ENCODE data around the gene CBX2.
"Not testable (repeated sequence)": the region's sequence is repeated elsewhere in the genome, so short reads cannot be mapped to it uniquely, and the experiment has no call there.

CBX2 gene

GRCh38 chr17:79743614-79744013 lies 34.3 kb upstream of the CBX2 start:
- DNase-seq = no peak

GRCh38 chr17:79745641-79746105 lies 32.3 kb upstream of the CBX2 start:
- DNase-seq = no peak

GRCh38 chr17:79746889-79747507 lies 30.9 kb upstream of the CBX2 start:
- DNase-seq = no peak

- no peak for DNase-seq
Observed at GRCh38 chr17:79747508-79748294, 30.2 kb upstream of the CBX2 start.

- DNase-seq = no peak
Observed at GRCh38 chr17:79748295-79749099, 29.5 kb upstream of the CBX2 start.

- peak; percentile 65 for DNase-seq
Observed at GRCh38 chr17:79749156-79749815, 28.7 kb upstream of the CBX2 start.

- DNase-seq = no peak
Observed at GRCh38 chr17:79749958-79750357, 28.0 kb upstream of the CBX2 start.

GRCh38 chr17:79750650-79751545 lies 27.1 kb upstream of the CBX2 start:
- DNase-seq = no peak

GRCh38 chr17:79752175-79752574 lies 25.8 kb upstream of the CBX2 start:
- DNase-seq = no peak

GRCh38 chr17:79754370-79754769 lies 23.6 kb upstream of the CBX2 start:
- DNase-seq = no peak

GRCh38 chr17:79754903-79755302 lies 23.0 kb upstream of the CBX2 start:
- DNase-seq = not testable (repeated sequence)

GRCh38 chr17:79755591-79755990 lies 22.4 kb upstream of the CBX2 start:
- no peak for DNase-seq

- DNase-seq = no peak
Observed at GRCh38 chr17:79757140-79757745, 20.7 kb upstream of the CBX2 start.

- DNase-seq = no peak
Observed at GRCh38 chr17:79758271-79758670, 19.7 kb upstream of the CBX2 start.

GRCh38 chr17:79760197-79760906 lies 17.6 kb upstream of the CBX2 start:
- DNase-seq = no peak

- DNase-seq = no peak
Observed at GRCh38 chr17:79761894-79762589, 15.9 kb upstream of the CBX2 start.

GRCh38 chr17:79765708-79766107 lies 12.2 kb upstream of the CBX2 start:
- DNase-seq = no peak

GRCh38 chr17:79769570-79770506 lies 8.1 kb upstream of the CBX2 start:
- no peak for DNase-seq

GRCh38 chr17:79771276-79771675 lies 6.7 kb upstream of the CBX2 start:
- no peak for DNase-seq
